ENCODE results near the gene EOLA1. TPM values are rescaled to one million over a fixed set of nuclear protein-coding genes. Genes with fewer than 3 reads are reported as not detected.

Gene EOLA1
- polyA plus RNA-seq, 1 donor from 2014 or later: 31.1 TPM

DNA sequence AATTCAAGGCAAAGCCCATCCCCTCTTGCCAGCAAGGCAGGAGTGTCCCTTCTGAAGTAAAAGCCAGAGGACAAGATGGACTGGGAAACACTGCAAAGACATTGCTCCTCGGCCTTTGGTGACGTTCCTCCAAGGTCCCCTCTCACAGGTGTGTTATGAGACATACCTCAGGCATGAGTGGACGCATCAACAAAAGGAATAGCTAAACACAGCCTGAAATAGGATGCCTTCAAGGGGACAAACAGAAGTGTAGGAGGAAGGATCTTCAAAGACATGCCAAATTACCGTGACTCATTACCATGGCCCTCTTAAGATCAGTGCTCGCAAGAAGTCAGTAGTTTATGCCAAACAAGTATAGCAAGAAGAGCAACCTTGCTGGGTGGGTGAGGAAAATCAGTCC, 29.7 kb upstream of the EOLA1 start:
- TF ChIP-seq TAF1 (IDR thresholded peaks at IDR 0.05; ENCODE audit: low read depth): no peak
- TF ChIP-seq, protein P1, sequence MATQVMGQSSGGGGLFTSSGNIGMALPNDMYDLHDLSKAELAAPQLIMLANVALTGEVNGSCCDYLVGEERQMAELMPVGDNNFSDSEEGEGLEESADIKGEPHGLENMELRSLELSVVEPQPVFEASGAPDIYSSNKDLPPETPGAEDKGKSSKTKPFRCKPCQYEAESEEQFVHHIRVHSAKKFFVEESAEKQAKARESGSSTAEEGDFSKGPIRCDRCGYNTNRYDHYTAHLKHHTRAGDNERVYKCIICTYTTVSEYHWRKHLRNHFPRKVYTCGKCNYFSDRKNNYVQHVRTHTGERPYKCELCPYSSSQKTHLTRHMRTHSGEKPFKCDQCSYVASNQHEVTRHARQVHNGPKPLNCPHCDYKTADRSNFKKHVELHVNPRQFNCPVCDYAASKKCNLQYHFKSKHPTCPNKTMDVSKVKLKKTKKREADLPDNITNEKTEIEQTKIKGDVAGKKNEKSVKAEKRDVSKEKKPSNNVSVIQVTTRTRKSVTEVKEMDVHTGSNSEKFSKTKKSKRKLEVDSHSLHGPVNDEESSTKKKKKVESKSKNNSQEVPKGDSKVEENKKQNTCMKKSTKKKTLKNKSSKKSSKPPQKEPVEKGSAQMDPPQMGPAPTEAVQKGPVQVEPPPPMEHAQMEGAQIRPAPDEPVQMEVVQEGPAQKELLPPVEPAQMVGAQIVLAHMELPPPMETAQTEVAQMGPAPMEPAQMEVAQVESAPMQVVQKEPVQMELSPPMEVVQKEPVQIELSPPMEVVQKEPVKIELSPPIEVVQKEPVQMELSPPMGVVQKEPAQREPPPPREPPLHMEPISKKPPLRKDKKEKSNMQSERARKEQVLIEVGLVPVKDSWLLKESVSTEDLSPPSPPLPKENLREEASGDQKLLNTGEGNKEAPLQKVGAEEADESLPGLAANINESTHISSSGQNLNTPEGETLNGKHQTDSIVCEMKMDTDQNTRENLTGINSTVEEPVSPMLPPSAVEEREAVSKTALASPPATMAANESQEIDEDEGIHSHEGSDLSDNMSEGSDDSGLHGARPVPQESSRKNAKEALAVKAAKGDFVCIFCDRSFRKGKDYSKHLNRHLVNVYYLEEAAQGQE (IDR thresholded peaks at IDR 0.05; ENCODE audit: borderline replicate concordance): no peak
- no peak for TF ChIP-seq MXI1 (conservative IDR thresholded peaks at IDR 0.05; ENCODE audit: poor library complexity, severe bottlenecking)
- TF ChIP-seq EZH2 (IDR thresholded peaks at IDR 0.05; ENCODE audit: borderline replicate concordance, insufficient read depth, low read length, poor library complexity, severe bottlenecking): no peak
- TF ChIP-seq POLR2AphosphoS5 (IDR thresholded peaks at IDR 0.05): no peak
- no peak for TF ChIP-seq EP300 (conservative IDR thresholded peaks at IDR 0.05; ENCODE audit: poor library complexity, severe bottlenecking)
- TF ChIP-seq CTCF (IDR thresholded peaks at IDR 0.05; ENCODE audit: poor library complexity, severe bottlenecking): no peak
- no peak for TF ChIP-seq SMC3 (conservative IDR thresholded peaks at IDR 0.05; ENCODE audit: poor library complexity)
- TF ChIP-seq RAD21 (conservative IDR thresholded peaks at IDR 0.05): no peak
- Histone ChIP-seq H4K20me1 (ENCODE audit: insufficient read depth) (no peaks in the 10 kb centered on the region), H3K79me2 (replicated peaks; ENCODE audit: insufficient read depth, low read length) (no peaks in the 10 kb centered on the region), H3K4me2 (ENCODE audit: low read length) (no peak overlapping the region), H3K4me3 (ENCODE audit: low read length) (no peak overlapping the region), H3K36me3 (ENCODE audit: insufficient read depth, low read length) (no peaks in the 10 kb centered on the region), H2AFZ (ENCODE audit: low read depth, low read length) (no peak overlapping the region), H3K9me3 (ENCODE audit: low read length) (no peaks in the 10 kb centered on the region), H3F3A (ENCODE audit: insufficient read depth, low read length, poor library complexity, severe bottlenecking) (no peaks in the 10 kb centered on the region), H3K27me3 (ENCODE audit: insufficient read depth, low read depth, low read length) (no peaks in the 10 kb centered on the region), H3K9ac (ENCODE audit: low read length) (no peak overlapping the region), H3K27ac (ENCODE audit: low read length) (no peak overlapping the region), H3K9me2 (ENCODE audit: insufficient read depth, low read length) (no peaks in the 10 kb centered on the region)

GRCh38 chrX:149512225-149512885, 28.5 kb upstream of the EOLA1 start:
- no peak overlapping the region for H3K4me3 ChIP-seq (ENCODE audit: low read length)
- H3K27ac ChIP-seq (ENCODE audit: low read length): no peak overlapping the region
- no peaks in the 10 kb centered on the region for H3K79me2 ChIP-seq (replicated peaks; ENCODE audit: insufficient read depth, low read length)
- no peaks in the 10 kb centered on the region for H3K27me3 ChIP-seq (ENCODE audit: insufficient read depth, low read depth, low read length)
- no peak overlapping the region for H3K9ac ChIP-seq (ENCODE audit: low read length)
- H4K20me1 ChIP-seq (ENCODE audit: insufficient read depth): no peaks in the 10 kb centered on the region
- no peak overlapping the region for H2AFZ ChIP-seq (ENCODE audit: low read depth, low read length)
- no peak overlapping the region for H3K4me2 ChIP-seq (ENCODE audit: low read length)
- no peaks in the 10 kb centered on the region for H3K36me3 ChIP-seq (ENCODE audit: insufficient read depth, low read length)
- no peaks in the 10 kb centered on the region for H3K9me3 ChIP-seq (ENCODE audit: low read length)
- TF ChIP-seq, protein P1 (IDR thresholded peaks at IDR 0.05; ENCODE audit: borderline replicate concordance): no peak
- no peak for TF ChIP-seq MXI1 (conservative IDR thresholded peaks at IDR 0.05; ENCODE audit: poor library complexity, severe bottlenecking)
- no peak for TF ChIP-seq CTCF (IDR thresholded peaks at IDR 0.05; ENCODE audit: poor library complexity, severe bottlenecking)
- no peaks in the 10 kb centered on the region for H3F3A ChIP-seq (ENCODE audit: insufficient read depth, low read length, poor library complexity, severe bottlenecking)
- H3K9me2 ChIP-seq (ENCODE audit: insufficient read depth, low read length): no peaks in the 10 kb centered on the region

Data from neural cell (in vitro differentiated cells).